AG09309 (cell line): Measurements from ENCODE around the gene ATP5MC2.
"Not testable (repeated sequence)": the region's sequence is repeated elsewhere in the genome, so short reads cannot be mapped to it uniquely, and the experiment has no call there.

Experiments used
- DNase-seq: peaks from one replicate; pipeline ENCODE4 v3.0.0-alpha.2; 2010; ENCODE audit warnings: low read depth
- H3K4me3 ChIP-seq: 2 replicates; pipeline ENCODE4 v1.5.1; 2011; ENCODE audit warnings: mild to moderate bottlenecking, low read depth, low read length, moderate library complexity; ENCODE audit not compliant: control insufficient read depth
- TF ChIP-seq, protein P1 (sequence below): IDR thresholded peaks from 2 replicates; pipeline ENCODE4 v1.5.1; 2011; ENCODE audit warnings: mild to moderate bottlenecking, low read depth, low read length, inconsistent platforms; ENCODE audit not compliant: insufficient read depth, control insufficient read depth; ENCODE audit errors: missing control alignments

Gene ATP5MC2

DNA sequence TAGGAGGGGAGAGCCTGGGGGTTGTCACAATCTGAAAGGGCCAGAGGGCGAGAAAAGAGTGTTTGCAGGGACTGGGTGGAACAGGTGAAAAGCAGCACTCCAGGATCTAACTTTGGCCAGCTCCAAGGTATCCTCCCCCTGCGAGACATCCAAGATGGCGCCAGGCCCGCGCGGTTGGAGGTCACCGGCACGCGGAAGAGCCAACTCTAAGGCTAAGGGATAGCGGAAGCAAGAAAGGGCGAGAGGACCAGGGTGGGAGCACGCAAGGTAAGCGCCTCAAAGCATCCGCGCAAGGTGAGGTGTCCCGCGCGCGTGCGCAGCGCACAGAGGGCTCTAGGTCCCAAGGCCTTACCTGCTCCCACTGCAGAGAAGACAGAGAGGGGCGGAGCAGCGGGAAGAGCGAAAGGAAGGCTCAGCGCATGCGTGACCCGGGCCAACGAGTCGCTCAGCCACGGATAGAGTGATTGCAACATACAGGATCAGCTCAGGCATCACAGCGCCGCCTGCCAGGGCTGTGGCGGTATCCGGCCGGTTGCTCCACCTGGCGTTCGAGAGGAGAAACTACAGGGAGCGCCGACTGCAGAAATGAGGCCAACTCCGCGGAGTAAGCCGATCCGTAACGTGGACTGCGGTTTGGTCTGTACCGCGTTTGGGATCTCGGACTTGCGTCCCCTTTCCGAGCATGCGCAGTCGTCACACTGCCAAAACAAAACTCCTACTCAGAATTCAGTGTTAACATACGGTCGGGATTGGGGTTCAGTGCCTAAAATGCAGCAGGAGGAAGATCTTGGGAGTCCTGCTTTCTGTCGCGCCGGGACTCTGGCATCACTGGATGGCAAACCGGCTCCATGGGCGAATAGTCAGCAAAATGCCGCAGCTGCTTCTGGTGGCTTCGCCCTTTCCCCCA is at the start of gene ATP5MC2:
Gene ATP5MC2 (minus strand): TSS at position 383 of the 907 bp plus-strand sequence. CDS start 3,469 bp downstream, outside the sequence.
- peak; percentile 92 for DNase-seq
- TF ChIP-seq, protein P1, sequence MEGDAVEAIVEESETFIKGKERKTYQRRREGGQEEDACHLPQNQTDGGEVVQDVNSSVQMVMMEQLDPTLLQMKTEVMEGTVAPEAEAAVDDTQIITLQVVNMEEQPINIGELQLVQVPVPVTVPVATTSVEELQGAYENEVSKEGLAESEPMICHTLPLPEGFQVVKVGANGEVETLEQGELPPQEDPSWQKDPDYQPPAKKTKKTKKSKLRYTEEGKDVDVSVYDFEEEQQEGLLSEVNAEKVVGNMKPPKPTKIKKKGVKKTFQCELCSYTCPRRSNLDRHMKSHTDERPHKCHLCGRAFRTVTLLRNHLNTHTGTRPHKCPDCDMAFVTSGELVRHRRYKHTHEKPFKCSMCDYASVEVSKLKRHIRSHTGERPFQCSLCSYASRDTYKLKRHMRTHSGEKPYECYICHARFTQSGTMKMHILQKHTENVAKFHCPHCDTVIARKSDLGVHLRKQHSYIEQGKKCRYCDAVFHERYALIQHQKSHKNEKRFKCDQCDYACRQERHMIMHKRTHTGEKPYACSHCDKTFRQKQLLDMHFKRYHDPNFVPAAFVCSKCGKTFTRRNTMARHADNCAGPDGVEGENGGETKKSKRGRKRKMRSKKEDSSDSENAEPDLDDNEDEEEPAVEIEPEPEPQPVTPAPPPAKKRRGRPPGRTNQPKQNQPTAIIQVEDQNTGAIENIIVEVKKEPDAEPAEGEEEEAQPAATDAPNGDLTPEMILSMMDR: peak; percentile 98
- H3K4me3 ChIP-seq: peak within 1 kb of the TSS; percentile 65

DNA sequence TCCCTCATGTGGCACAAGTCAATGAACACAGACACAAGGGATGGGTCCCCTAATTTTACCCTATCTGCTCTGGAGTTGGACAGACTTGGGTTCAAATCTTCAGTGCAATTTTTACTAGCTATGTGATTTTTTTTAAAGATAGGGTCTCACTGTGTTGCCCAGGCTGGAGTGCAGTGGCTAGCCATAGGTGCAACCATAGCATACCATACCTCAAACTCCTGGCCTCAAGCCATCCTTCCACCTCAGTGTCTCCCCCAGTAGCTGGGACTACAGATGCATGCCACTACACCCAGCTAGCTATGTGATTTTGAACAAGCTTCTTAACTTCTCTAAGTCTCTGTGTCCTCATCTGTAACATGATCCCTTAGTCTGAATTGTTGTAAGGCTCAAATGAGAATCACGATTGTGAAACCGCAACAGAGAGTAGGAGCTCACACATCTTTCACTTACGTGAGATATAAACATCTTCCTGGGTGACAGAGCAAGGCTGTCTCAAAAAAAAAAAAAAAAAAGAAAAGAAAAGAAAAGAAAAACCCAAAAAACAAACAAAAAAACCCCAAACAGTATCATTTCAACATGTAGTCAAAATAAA is 46.7 kb upstream of the ATP5MC2 start:
- H3K4me3 ChIP-seq: no peak overlapping the region
- TF ChIP-seq, protein P1: no peak
- no peak for DNase-seq

DNA sequence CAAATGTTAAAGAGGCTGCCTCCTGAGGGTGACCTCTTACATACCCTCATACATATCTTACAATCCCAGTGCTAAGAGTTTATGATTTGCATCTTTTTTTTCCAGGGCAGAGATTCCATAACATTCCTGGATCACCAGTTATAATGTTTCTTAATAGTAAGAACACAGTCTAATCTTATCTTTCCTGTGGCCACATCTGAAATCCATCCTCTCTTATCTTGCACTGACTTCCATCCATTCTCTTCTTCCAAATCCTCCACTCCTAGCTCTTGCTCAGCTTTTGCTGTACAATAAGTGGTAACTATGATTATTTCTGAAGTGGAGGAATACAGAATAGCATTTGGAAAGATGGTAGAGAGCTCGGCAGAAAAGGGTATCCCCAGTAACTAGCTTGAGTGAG is 45.1 kb upstream of the ATP5MC2 start:
- TF ChIP-seq, protein P1: no peak
- DNase-seq: no peak

DNA sequence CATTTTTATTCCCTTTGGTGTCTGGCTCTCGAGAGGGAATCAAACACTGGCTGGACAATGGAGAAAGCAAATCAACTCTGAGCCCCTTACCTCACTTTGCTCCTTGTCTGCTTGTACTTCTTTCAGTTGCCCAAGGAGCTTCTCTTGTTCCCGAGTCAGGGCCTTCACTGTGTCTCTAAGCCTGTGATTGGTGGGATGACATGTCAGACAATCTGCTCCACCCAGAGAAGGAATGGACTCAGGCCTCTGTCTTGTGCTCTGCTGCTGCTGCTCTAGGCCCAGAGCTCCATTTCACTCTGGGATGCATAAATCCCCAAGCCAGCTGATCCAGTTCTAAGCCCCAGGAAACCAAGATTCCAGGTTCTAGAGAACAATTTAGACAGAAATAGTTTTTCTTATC is 43.8 kb upstream of the ATP5MC2 start:
- no peak overlapping the region for H3K4me3 ChIP-seq
- no peak for DNase-seq
- TF ChIP-seq, protein P1: no peak

More for the DNA sequence above, 45.1 kb upstream of the ATP5MC2 start:
- H3K4me3 ChIP-seq: no peak overlapping the region

DNA sequence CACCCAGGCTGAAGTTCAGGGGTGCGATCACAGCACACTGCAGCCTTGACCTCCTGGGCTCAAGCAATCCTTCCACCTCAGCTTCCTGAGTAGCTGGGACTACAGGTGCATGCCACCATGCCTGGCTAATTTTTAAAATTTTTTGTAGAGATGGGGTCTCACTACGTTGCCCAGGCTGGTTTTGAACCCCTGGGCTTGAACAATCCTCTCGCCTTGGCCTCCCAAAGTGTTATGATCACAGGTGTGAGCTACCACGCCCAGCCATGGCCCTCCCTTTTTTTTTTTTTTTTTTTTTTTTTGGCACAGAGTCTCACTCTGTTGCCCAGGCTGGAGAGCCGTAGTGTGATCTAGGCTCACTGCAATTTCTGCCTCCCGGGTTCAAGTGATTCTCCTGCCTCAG is 42.7 kb upstream of the ATP5MC2 start:
- H3K4me3 ChIP-seq, DNase-seq: not testable (repeated sequence)

DNA sequence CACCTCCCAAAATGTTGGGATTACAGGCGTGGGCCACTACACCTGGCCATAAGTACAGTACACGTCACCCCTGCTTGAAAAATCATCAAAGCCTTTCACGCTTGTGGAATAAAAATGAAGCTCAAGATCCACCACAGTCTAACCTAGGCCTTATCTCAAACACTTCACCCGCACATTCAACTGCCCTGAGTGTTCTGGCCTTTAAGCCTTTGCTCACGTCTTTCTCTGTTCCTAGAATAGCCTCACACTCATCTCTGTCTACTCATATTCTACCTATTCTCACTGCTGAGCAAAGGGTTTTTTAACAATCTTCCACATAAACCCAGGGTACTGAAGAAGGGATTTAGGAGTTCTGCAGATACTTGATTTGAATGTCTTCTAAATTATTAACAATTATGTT is 41.4 kb upstream of the ATP5MC2 start:
- H3K4me3 ChIP-seq: no peak overlapping the region
- DNase-seq: no peak
- TF ChIP-seq, protein P1: no peak

DNA sequence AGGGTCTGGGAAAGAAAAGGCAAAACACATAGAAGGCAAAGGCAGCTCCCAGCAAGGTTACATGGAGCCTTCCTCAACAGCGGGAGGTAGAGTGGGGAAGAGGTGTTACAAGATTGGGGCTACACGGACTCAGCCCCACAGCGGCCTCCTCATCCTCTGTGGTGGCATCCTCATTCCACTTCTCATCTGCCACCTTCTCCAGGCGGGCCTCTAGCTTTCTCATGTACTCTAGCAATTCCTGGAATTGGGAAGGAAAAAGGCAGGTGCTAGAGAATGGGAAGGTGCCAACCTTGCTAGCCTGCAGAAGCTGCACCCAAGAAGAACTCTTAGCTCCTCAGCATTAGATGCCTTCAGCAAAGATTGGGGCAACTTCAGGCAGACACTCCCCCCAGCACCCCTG is 38.1 kb upstream of the ATP5MC2 start:
- no peak overlapping the region for H3K4me3 ChIP-seq
- TF ChIP-seq, protein P1: no peak
- DNase-seq: no peak
